Measurements from ENCODE around the gene CTNNBIP1. TPM values are rescaled to one million over a fixed set of nuclear protein-coding genes. Genes with fewer than 3 reads are reported as not detected.
A peak's percentile ranks its signal among the peaks of the same experiment; 100 is the strongest.

CTNNBIP1 gene, protein sequence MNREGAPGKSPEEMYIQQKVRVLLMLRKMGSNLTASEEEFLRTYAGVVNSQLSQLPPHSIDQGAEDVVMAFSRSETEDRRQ
- 15.6 TPM for polyA plus RNA-seq (2013, experiment 1 of 2)
- polyA plus RNA-seq (2013, experiment 2 of 2): 15.8 TPM

DNA sequence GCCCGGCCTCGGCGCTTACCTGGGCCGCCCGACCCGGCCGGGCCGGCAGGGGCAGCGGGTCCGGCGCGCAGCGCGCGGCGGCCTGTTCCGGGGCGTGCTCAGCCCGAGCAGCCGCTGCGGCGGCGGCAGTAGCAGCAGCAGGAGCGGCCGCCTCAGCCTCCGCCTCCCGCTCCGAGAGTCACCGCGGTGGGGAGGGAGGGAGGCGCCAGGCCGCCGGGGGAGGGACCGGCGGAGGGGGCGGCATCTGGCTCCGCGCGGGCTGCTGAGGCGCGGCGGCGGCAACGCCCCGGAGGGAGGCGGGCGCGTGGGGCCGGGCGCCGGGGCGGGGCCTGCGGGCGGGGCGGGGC lies at the start of gene CTNNBIP1:
Gene CTNNBIP1, minus strand, starts transcription at position 194 of the 347 bp plus-strand sequence. CDS start 38,205 bp downstream, outside the sequence.
- Histone ChIP-seq H3K14ac (ENCODE audit: low read length in 2 of 2) (peak within 1 kb of the TSS in 1 of 2 experiments; percentile 9), H3K4ac (ENCODE audit: low read depth in 1 of 2, low read length in 2 of 2) (peak within 1 kb of the TSS in 1 of 2 experiments; percentile 56), H3K4me3 (ENCODE audit: insufficient read depth in 1 of 2, low read depth in 1 of 2, low read length in 2 of 2) (peak within 1 kb of the TSS; percentile 83 to 92), H3K23ac (ENCODE audit: low read length in 2 of 2) (peak within 1 kb of the TSS in 1 of 2 experiments; percentile 100), H2AFZ (ENCODE audit: low read depth, low read length) (peak within 1 kb of the TSS; percentile 72), H3K27ac (ENCODE audit: low read length, poor library complexity, severe bottlenecking) (peak within 1 kb of the TSS; percentile 89), H4K8ac (ENCODE audit: low read length) (peak within 1 kb of the TSS; percentile 78), H3K36me3 (ENCODE audit: control insufficient read depth in 1 of 2, insufficient read depth in 2 of 2, low read depth in 1 of 2, low read length in 2 of 2) (no peaks in the 10 kb centered on the region), H3K9me3 (ENCODE audit: control insufficient read depth, low read length) (no peaks in the 10 kb centered on the region), H3K4me2 (ENCODE audit: low read length, poor library complexity, severe bottlenecking) (peak within 1 kb of the TSS; percentile 77), H2BK12ac (ENCODE audit: low read length in 2 of 2) (no peak within 1 kb of the TSS), H3K18ac (ENCODE audit: low read depth in 1 of 2, low read length in 2 of 2) (peak within 1 kb of the TSS; percentile 79 to 93), H3K27me3 (ENCODE audit: control insufficient read depth in 1 of 2, insufficient read depth in 1 of 2, low read length in 2 of 2) (no peaks in the 10 kb centered on the region), H3K9ac (ENCODE audit: low read length) (peak within 1 kb of the TSS; percentile 90), H2BK5ac (ENCODE audit: low read depth, low read length, poor library complexity, severe bottlenecking) (peak within 1 kb of the TSS; percentile 21), H4K91ac (ENCODE audit: low read length) (peak within 1 kb of the TSS; percentile 84), H2AK5ac (ENCODE audit: low read length, severe bottlenecking) (no peak within 1 kb of the TSS), H3K4me1 (ENCODE audit: control insufficient read depth, insufficient read depth, low read depth, low read length) (peaks cover 9% of the 10 kb centered on the region), H2BK15ac (ENCODE audit: low read depth, poor library complexity, severe bottlenecking) (peak within 1 kb of the TSS; percentile 75), H2BK120ac (ENCODE audit: low read depth, low read length) (no peak within 1 kb of the TSS), H3K79me1 (replicated peaks; ENCODE audit: low read length, poor library complexity, severe bottlenecking) (peaks cover 2% of the 10 kb centered on the region)
- no peak for DNase-seq
- WGBS: 0% methylated on average over 17 of the region's 55 CpGs

DNA sequence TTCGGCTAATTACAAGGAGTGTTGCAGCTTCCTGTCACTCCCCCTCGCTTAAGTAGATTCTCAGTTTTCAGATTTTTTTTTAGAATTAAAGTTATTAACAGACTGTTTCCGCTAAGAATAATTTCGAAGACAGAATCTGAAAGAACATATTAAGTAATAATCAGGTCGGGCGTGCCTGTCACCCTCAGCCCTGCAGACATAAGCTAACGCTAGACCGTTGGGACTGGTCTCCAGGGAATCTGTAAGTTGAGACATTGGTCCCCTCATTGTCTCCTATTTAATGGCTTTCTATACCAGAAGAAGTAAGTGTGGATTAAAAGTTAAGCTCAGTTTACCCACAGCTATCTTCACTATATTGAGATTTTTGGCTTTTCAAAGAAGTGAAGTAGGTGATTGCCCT lies 47.7 kb upstream of the CTNNBIP1 start:
- Histone ChIP-seq H4K91ac (ENCODE audit: low read length) (no peak overlapping the region), H2BK5ac (ENCODE audit: low read depth, low read length, poor library complexity, severe bottlenecking) (no peak overlapping the region), H3K18ac (ENCODE audit: low read depth in 1 of 2, low read length in 2 of 2) (no peak overlapping the region), H2BK120ac (ENCODE audit: low read depth, low read length) (no peak overlapping the region), H3K4me2 (ENCODE audit: low read length, poor library complexity, severe bottlenecking) (no peak overlapping the region), H2AFZ (ENCODE audit: low read depth, low read length) (no peak overlapping the region), H2BK12ac (ENCODE audit: low read length in 2 of 2) (no peak overlapping the region), H3K36me3 (ENCODE audit: control insufficient read depth in 1 of 2, insufficient read depth in 2 of 2, low read depth in 1 of 2, low read length in 2 of 2) (peaks cover 4 to 8% of the 10 kb centered on the region in 2 experiments), H4K8ac (ENCODE audit: low read length) (no peak overlapping the region), H3K4ac (ENCODE audit: low read depth in 1 of 2, low read length in 2 of 2) (no peak overlapping the region), H3K4me3 (ENCODE audit: insufficient read depth in 1 of 2, low read depth in 1 of 2, low read length in 2 of 2) (no peak overlapping the region), H3K27me3 (ENCODE audit: control insufficient read depth in 1 of 2, insufficient read depth in 1 of 2, low read length in 2 of 2) (no peaks in the 10 kb centered on the region), H3K27ac (ENCODE audit: low read length, poor library complexity, severe bottlenecking) (no peak overlapping the region), H2AK5ac (ENCODE audit: low read length, severe bottlenecking) (no peak overlapping the region), H3K14ac (ENCODE audit: low read length in 2 of 2) (no peak overlapping the region), H3K4me1 (ENCODE audit: control insufficient read depth, insufficient read depth, low read depth, low read length) (peaks cover 3% of the 10 kb centered on the region), H2BK15ac (ENCODE audit: low read depth, poor library complexity, severe bottlenecking) (no peak overlapping the region), H3K79me1 (replicated peaks; ENCODE audit: low read length, poor library complexity, severe bottlenecking) (peaks cover 15% of the 10 kb centered on the region), H3K9me3 (ENCODE audit: control insufficient read depth, low read length) (no peaks in the 10 kb centered on the region), H3K23ac (ENCODE audit: low read length in 2 of 2) (no peak overlapping the region), H3K9ac (ENCODE audit: low read length) (no peak overlapping the region)
- no peak for DNase-seq
- 95% methylated on average over 6 of the region's 8 CpGs for WGBS

DNA sequence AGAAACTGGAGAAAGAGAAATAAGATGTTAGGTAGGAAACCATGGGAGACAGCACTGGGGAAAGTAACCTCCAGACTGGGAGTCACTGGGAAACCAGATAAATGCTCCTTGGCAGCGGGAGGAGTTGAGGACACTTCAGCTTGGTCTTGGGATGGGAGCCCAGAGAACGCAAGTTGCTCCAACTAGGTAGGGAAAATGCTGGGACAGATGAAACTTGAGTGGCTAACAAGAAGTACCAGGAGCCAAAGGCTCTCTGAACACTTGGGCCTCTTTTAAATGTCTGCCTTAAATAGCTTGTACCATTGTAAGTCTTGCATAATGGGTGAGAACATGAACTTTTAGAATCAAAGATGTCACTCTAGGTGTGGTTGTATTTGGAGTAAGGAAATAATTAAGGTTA lies 36.2 kb upstream of the CTNNBIP1 start:
- Histone ChIP-seq H3K27me3 (ENCODE audit: control insufficient read depth in 1 of 2, insufficient read depth in 1 of 2, low read length in 2 of 2) (no peaks in the 10 kb centered on the region), H3K79me1 (replicated peaks; ENCODE audit: low read length, poor library complexity, severe bottlenecking) (peaks cover 23% of the 10 kb centered on the region), H2BK15ac (ENCODE audit: low read depth, poor library complexity, severe bottlenecking) (no peak overlapping the region), H4K8ac (ENCODE audit: low read length) (no peak overlapping the region), H3K4me3 (ENCODE audit: insufficient read depth in 1 of 2, low read depth in 1 of 2, low read length in 2 of 2) (no peak overlapping the region), H2AFZ (ENCODE audit: low read depth, low read length) (no peak overlapping the region), H3K14ac (ENCODE audit: low read length in 2 of 2) (no peak overlapping the region), H3K9ac (ENCODE audit: low read length) (no peak overlapping the region), H3K9me3 (ENCODE audit: control insufficient read depth, low read length) (no peaks in the 10 kb centered on the region), H3K23ac (ENCODE audit: low read length in 2 of 2) (no peak overlapping the region), H3K36me3 (ENCODE audit: control insufficient read depth in 1 of 2, insufficient read depth in 2 of 2, low read depth in 1 of 2, low read length in 2 of 2) (peaks cover 4 to 13% of the 10 kb centered on the region in 2 experiments), H3K27ac (ENCODE audit: low read length, poor library complexity, severe bottlenecking) (no peak overlapping the region), H2BK5ac (ENCODE audit: low read depth, low read length, poor library complexity, severe bottlenecking) (no peak overlapping the region), H4K91ac (ENCODE audit: low read length) (no peak overlapping the region), H2BK12ac (ENCODE audit: low read length in 2 of 2) (no peak overlapping the region), H3K18ac (ENCODE audit: low read depth in 1 of 2, low read length in 2 of 2) (no peak overlapping the region), H2BK120ac (ENCODE audit: low read depth, low read length) (no peak overlapping the region), H3K4ac (ENCODE audit: low read depth in 1 of 2, low read length in 2 of 2) (no peak overlapping the region), H2AK5ac (ENCODE audit: low read length, severe bottlenecking) (no peak overlapping the region), H3K4me1 (ENCODE audit: control insufficient read depth, insufficient read depth, low read depth, low read length) (peaks cover 6% of the 10 kb centered on the region), H3K4me2 (ENCODE audit: low read length, poor library complexity, severe bottlenecking) (no peak overlapping the region)
- no peak for DNase-seq
- WGBS: 98% methylated on average over 2 of the region's 2 CpGs

DNA sequence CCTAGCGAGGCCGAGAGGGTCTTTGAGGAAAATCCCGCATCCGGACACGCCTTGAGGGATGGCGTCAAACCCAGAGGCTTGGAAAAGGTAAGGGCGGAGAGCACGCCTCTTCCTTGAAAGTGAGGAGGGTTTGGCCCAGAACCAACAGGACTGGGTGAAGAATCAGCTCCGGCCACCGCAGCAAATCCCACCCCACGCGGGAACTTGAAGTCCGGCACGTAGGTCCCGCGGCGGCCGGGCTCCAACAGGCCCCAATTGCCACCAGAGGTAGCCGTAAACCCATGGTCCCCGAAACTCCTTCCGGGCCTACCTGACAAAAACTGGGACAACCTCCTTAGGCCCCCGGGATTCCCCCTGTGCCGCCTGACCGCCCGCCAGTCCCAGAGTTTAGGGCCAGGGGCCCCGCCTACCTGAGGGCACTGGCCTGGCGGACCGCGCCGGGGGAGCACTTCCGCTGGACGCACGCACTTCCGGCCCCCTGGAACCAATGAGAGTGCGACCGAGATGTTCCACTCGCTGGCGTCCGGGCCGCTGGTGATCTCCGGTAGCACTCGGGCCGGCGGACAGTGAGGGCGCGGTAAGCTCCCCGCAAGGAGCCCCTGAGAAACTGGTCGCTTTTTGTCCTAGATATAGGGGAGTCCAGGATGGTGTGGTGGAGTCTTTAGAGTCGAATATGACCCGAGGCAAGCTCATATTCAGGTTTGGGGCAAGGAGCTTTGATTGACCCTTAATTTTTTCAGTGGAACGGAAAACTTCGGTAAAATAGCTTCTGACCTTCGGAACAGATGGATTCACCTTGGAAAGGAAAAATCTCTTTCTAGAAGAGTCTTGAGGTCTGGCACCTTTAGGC lies 33.1 kb upstream of the CTNNBIP1 start, which contains the start of the genes LZIC and NMNAT1:
Gene LZIC, minus strand, starts transcription at position 453 of the 850 bp plus-strand sequence. CDS start 6,772 bp downstream, outside the sequence.
Gene NMNAT1, plus strand, starts transcription at position 537 of the 850 bp plus-strand sequence. CDS start 28,599 bp downstream, outside the sequence.
- no peak within 1 kb of the TSS for H3K14ac ChIP-seq (ENCODE audit: low read length in 2 of 2)
- no peak within 1 kb of the TSS for H3K23ac ChIP-seq (ENCODE audit: low read length in 2 of 2)
- peak within 1 kb of the TSS; percentile 100 for H2BK15ac ChIP-seq (ENCODE audit: low read depth, poor library complexity, severe bottlenecking)
- peak within 1 kb of the TSS; percentile 56 for H4K91ac ChIP-seq (ENCODE audit: low read length)
- peak; percentile 96 for DNase-seq
- H2BK120ac ChIP-seq (ENCODE audit: low read depth, low read length): peak within 1 kb of the TSS; percentile 85
- peak within 1 kb of the TSS; percentile 96 for H3K4me2 ChIP-seq (ENCODE audit: low read length, poor library complexity, severe bottlenecking)
- peak within 1 kb of the TSS; percentile 67 for H2BK5ac ChIP-seq (ENCODE audit: low read depth, low read length, poor library complexity, severe bottlenecking)
- H3K9me3 ChIP-seq (ENCODE audit: control insufficient read depth, low read length): no peaks in the 10 kb centered on the region
- peak within 1 kb of the TSS; percentile 70 to 88 for H3K18ac ChIP-seq (ENCODE audit: low read depth in 1 of 2, low read length in 2 of 2)
- H3K27me3 ChIP-seq (ENCODE audit: control insufficient read depth in 1 of 2, insufficient read depth in 1 of 2, low read length in 2 of 2): no peaks in the 10 kb centered on the region
- H2BK12ac ChIP-seq (ENCODE audit: low read length in 2 of 2): no peak within 1 kb of the TSS
- H3K9ac ChIP-seq (ENCODE audit: low read length): peak within 1 kb of the TSS; percentile 99
- H3K27ac ChIP-seq (ENCODE audit: low read length, poor library complexity, severe bottlenecking): peak within 1 kb of the TSS; percentile 88
- WGBS: under 1% methylated on average over 52 of the region's 53 CpGs
- H3K79me1 ChIP-seq (replicated peaks; ENCODE audit: low read length, poor library complexity, severe bottlenecking): peaks cover 18% of the 10 kb centered on the region
- peak within 1 kb of the TSS; percentile 72 for H2AFZ ChIP-seq (ENCODE audit: low read depth, low read length)
- H3K4me3 ChIP-seq (ENCODE audit: insufficient read depth in 1 of 2, low read depth in 1 of 2, low read length in 2 of 2): peak within 1 kb of the TSS; percentile 67 to 99
- peak within 1 kb of the TSS; percentile 47 to 64 for H3K4ac ChIP-seq (ENCODE audit: low read depth in 1 of 2, low read length in 2 of 2)
- peaks cover 4 to 25% of the 10 kb centered on the region in 2 experiments for H3K36me3 ChIP-seq (ENCODE audit: control insufficient read depth in 1 of 2, insufficient read depth in 2 of 2, low read depth in 1 of 2, low read length in 2 of 2)
- peaks cover 6% of the 10 kb centered on the region for H3K4me1 ChIP-seq (ENCODE audit: control insufficient read depth, insufficient read depth, low read depth, low read length)
- peak within 1 kb of the TSS; percentile 8 for H2AK5ac ChIP-seq (ENCODE audit: low read length, severe bottlenecking)
- H4K8ac ChIP-seq (ENCODE audit: low read length): peak within 1 kb of the TSS; percentile 54
